RWPE1 (cell line): ENCODE measurements around the gene MLIP.

Source experiments
- CTCF ChIA-PET: fragments of 350-600 bp; sonication (Branson Sonifier 250); formaldehyde crosslinking; extraction: SDS; loops from one replicate; lab custom pipeline; 2021; lab: Yijun Ruan, JAX
- POLR2A ChIA-PET: fragments of 400-600 bp; formaldehyde crosslinking; extraction: SDS; loops from one replicate; lab custom pipeline; 2020; ENCODE audit warnings: antibody characterized with exemption; ENCODE audit not compliant: low non-redundant PET; lab: Yijun Ruan, JAX
- DNase-seq: peaks from one replicate; pipeline ENCODE4 v3.0.0; 2012; ENCODE audit warnings: low spot score
- H3K27ac ChIP-seq: fragments of 450-650 bp; 2 replicates; pipeline ENCODE4 v1.5.1; 2017
- CTCF ChIP-seq: fragments of 450-650 bp; conservative IDR thresholded peaks from 2 replicates; pipeline ENCODE4 v1.5.1; 2017; ENCODE audit warnings: low read depth, mild to moderate bottlenecking

Gene MLIP

GRCh38 chr6:54083287-54083686 is 28.0 kb upstream of the MLIP start:
- DNase-seq: no peak
- POLR2A ChIA-PET: no interaction called here
- CTCF ChIA-PET: interaction anchor here (0.6 kb wide), 1 partner anchor 24 kb away, joined by 3 read pairs; no protein-coding TSS in a partner anchor
- H3K27ac ChIP-seq: no peak overlapping the region
- no peak for TF ChIP-seq CTCF

GRCh38 chr6:54084231-54084630 is 27.0 kb upstream of the MLIP start:
- no peak for DNase-seq
- H3K27ac ChIP-seq: no peak overlapping the region
- CTCF ChIA-PET: interaction anchor here (0.7 kb wide), 1 partner anchor 1239 kb away, joined by 3 read pairs; no protein-coding TSS in a partner anchor
- TF ChIP-seq CTCF: no peak
- POLR2A ChIA-PET: no interaction called here

- DNase-seq: no peak
- CTCF ChIA-PET: interaction anchor here (0.7 kb wide), 1 partner anchor 1239 kb away, joined by 3 read pairs; no protein-coding TSS in a partner anchor
- TF ChIP-seq CTCF: no peak
- POLR2A ChIA-PET: no interaction called here
- no peak overlapping the region for H3K27ac ChIP-seq
Observed at GRCh38 chr6:54085047-54085446, 26.2 kb upstream of the MLIP start.

- ChIA-PET CTCF (no interaction called here), POLR2A (no interaction called here)
- no peak for DNase-seq
- no peak for TF ChIP-seq CTCF
- no peak overlapping the region for H3K27ac ChIP-seq
Observed at GRCh38 chr6:54085541-54085940, 25.7 kb upstream of the MLIP start.

- no peak overlapping the region for H3K27ac ChIP-seq
- POLR2A ChIA-PET: no interaction called here
- no peak for DNase-seq
- CTCF ChIA-PET: no interaction called here
- no peak for TF ChIP-seq CTCF
Observed at GRCh38 chr6:54086439-54086838, 24.8 kb upstream of the MLIP start.

GRCh38 chr6:54087721-54088120 is 23.5 kb upstream of the MLIP start:
- POLR2A ChIA-PET: no interaction called here
- CTCF ChIA-PET: no interaction called here
- DNase-seq: no peak
- no peak overlapping the region for H3K27ac ChIP-seq
- TF ChIP-seq CTCF: no peak
